SK-N-SH (cell line): ENCODE data around the gene STAG2. TPM values are rescaled to one million over a fixed set of nuclear protein-coding genes. Genes with fewer than 3 reads are reported as not detected.
"Not testable (repeated sequence)": the region's sequence is repeated elsewhere in the genome, so short reads cannot be mapped to it uniquely, and the experiment has no call there.

Experiments
- CTCF ChIA-PET: fragments of 300-600, 350-600 bp; formaldehyde crosslinking; extraction: SDS; loops from one replicate; lab custom pipeline; 2021; lab: Yijun Ruan, JAX
- POLR2A ChIA-PET: fragments of 350-600 bp; sonication (Branson Sonifier 250); formaldehyde crosslinking; extraction: SDS; loops from one replicate; lab custom pipeline; 2020; ENCODE audit warnings: antibody characterized with exemption, inconsistent platforms; lab: Yijun Ruan, JAX
- DNase-seq: peaks from one replicate; pipeline ENCODE4 v3.0.0; 2012
- H2AFZ ChIP-seq: fragments of 200-600 bp; sonication (generic); 2 replicates; pipeline ENCODE4 v1.8.1; 2016; ENCODE audit warnings: antibody characterized with exemption, mild to moderate bottlenecking, low read depth
- H3F3A ChIP-seq: fragments of 200-600 bp; sonication (generic); replicated peaks from 2 replicates; pipeline ENCODE3; 2016; ENCODE audit warnings: antibody characterized with exemption, mild to moderate bottlenecking; ENCODE audit not compliant: insufficient read depth
- H3K27ac ChIP-seq, 2 experiments: fragments of 200-500 bp in 1 of 2; fragments of 200-600 bp in 1 of 2; sonication (Bioruptor generic) in 1 of 2; sonication (generic), shearing (Covaris generic) in 1 of 2; 2 replicates each; pipeline versions ENCODE4 v1.5.1 to v1.6.1; 2014 to 2016; ENCODE audit warnings: low read depth in 2 of 2, inconsistent platforms in 1 of 2, low read length in 1 of 2, mild to moderate bottlenecking in 1 of 2, mixed read lengths in 1 of 2
- H3K27me3 ChIP-seq: fragments of 200-600 bp; sonication (generic), shearing (Covaris generic); 2 replicates; pipeline ENCODE4 v1.6.1; 2016; ENCODE audit warnings: mixed run types; ENCODE audit not compliant: insufficient read depth
- H3K36me3 ChIP-seq, 2 experiments: fragments of 200-500 bp in 1 of 2; fragments of 200-600 bp in 1 of 2; sonication (Bioruptor generic) in 1 of 2; sonication (generic) in 1 of 2; replicated peaks in 1 of 2; 2 replicates each; pipeline versions ENCODE3 to v1.5.1; 2014 to 2016; ENCODE audit warnings: low read length in 1 of 2, mild to moderate bottlenecking in 1 of 2; ENCODE audit not compliant: insufficient read depth in 2 of 2, control insufficient read depth in 1 of 2
- H3K4me1 ChIP-seq, 2 experiments: fragments of 200-500 bp in 1 of 2; fragments of 200-600 bp in 1 of 2; sonication (Bioruptor generic) in 1 of 2; sonication (generic), shearing (Covaris generic) in 1 of 2; 2 replicates each; pipeline versions ENCODE4 v1.5.1 to v1.6.1; 2014 to 2016; ENCODE audit warnings: low read depth in 1 of 2, low read length in 1 of 2, mixed run types in 1 of 2; ENCODE audit not compliant: insufficient read depth in 2 of 2, control insufficient read depth in 1 of 2
- H3K4me2 ChIP-seq: fragments of 200-600 bp; sonication (generic), shearing (Covaris generic); 2 replicates; pipeline ENCODE4 v1.6.1; 2017; ENCODE audit warnings: mixed run types
- H3K4me3 ChIP-seq, 2 experiments: fragments of 200-500 bp in 1 of 2; fragments of 200-600 bp in 1 of 2; sonication (Bioruptor generic) in 1 of 2; sonication (generic), shearing (Covaris generic) in 1 of 2; 2 replicates each; pipeline versions ENCODE4 v1.5.1 to v1.8.1; 2014 to 2016; ENCODE audit warnings: low read depth in 2 of 2, inconsistent platforms in 1 of 2, low read length in 1 of 2, mild to moderate bottlenecking in 1 of 2, mixed read lengths in 1 of 2, moderate library complexity in 1 of 2
- H3K79me2 ChIP-seq: fragments of 200-600 bp; sonication (generic); 2 replicates; pipeline ENCODE4 v1.8.1; 2017; ENCODE audit warnings: mild to moderate bottlenecking; ENCODE audit not compliant: insufficient read depth
- H3K9ac ChIP-seq: fragments of 200-600 bp; sonication (generic); 2 replicates; pipeline ENCODE4 v1.6.1; 2017; ENCODE audit warnings: mixed run types
- H3K9me2 ChIP-seq: fragments of 200-600 bp; sonication (generic); 2 replicates; pipeline ENCODE4 v1.6.1; 2017; ENCODE audit warnings: mixed run types
- H3K9me3 ChIP-seq: fragments of 200-600 bp; sonication (generic); 2 replicates; pipeline ENCODE4 v1.6.1; 2017; ENCODE audit warnings: mixed run types, mild to moderate bottlenecking, moderate library complexity
- H4K20me1 ChIP-seq: fragments of 200-600 bp; sonication (generic); 2 replicates; pipeline ENCODE4 v1.6.1; 2017; ENCODE audit warnings: mild to moderate bottlenecking, mixed run types; ENCODE audit not compliant: insufficient read depth
- CHD2 ChIP-seq: fragments of 150-350 bp; IDR thresholded peaks from 2 replicates; pipeline ENCODE4 v1.6.1; 2018; ENCODE audit warnings: low read length; ENCODE audit not compliant: partially characterized antibody
- EZH2phosphoT487 ChIP-seq: fragments of 200-600 bp; sonication (generic); IDR thresholded peaks from 2 replicates; pipeline ENCODE4 v1.6.1; 2017; ENCODE audit warnings: low read depth, mixed run types, mild to moderate bottlenecking, antibody characterized with exemption, moderate library complexity, borderline replicate concordance
- NFIC ChIP-seq: IDR thresholded peaks from 2 replicates; pipeline ENCODE4 v1.4.0; 2012; ENCODE audit warnings: borderline replicate concordance
- NRF1 ChIP-seq: IDR thresholded peaks from 2 replicates; pipeline ENCODE4 v1.6.1; 2012; ENCODE audit warnings: low read depth, mild to moderate bottlenecking, low read length
- POLR2AphosphoS5 ChIP-seq: IDR thresholded peaks from 2 replicates; pipeline ENCODE4 v1.6.1; 2012; ENCODE audit warnings: low read depth, low read length
- RFX5 ChIP-seq: IDR thresholded peaks from 2 replicates; pipeline ENCODE4 v1.6.1; 2012; ENCODE audit warnings: mild to moderate bottlenecking, improper control_type of control experiment, low read length
- RXRA ChIP-seq: IDR thresholded peaks from 2 replicates; pipeline ENCODE4 v1.4.0; 2012; ENCODE audit warnings: low read depth, mild to moderate bottlenecking, borderline replicate concordance
- SIN3A ChIP-seq: IDR thresholded peaks from 2 replicates; pipeline ENCODE4 v1.6.1; 2012; ENCODE audit warnings: low read depth, mild to moderate bottlenecking, low read length, moderate library complexity, borderline replicate concordance
- SMC3 ChIP-seq: IDR thresholded peaks from 2 replicates; pipeline ENCODE4 v1.6.1; 2012; ENCODE audit warnings: low read depth, low read length, improper control_type of control experiment
- YY1 ChIP-seq: IDR thresholded peaks from 2 replicates; pipeline ENCODE4 v1.4.0; 2012; ENCODE audit warnings: low read depth, mild to moderate bottlenecking
- WGBS: methylation state at CpG from one replicate; pipeline ENCODE4 v1.1.6; 2017; ENCODE audit warnings: low lambda C conversion rate; 5-methylcytosine and 5-hydroxymethylcytosine counted together
- polyA plus RNA-seq, 3 experiments: library from polyadenylated mRNA; depleted of rRNA; stranded (reverse); fragments of >200 nt; gene quantifications; 2 replicates each; pipeline ENCODE4 v1.2.3, GENCODE V29; 2012
- TF ChIP-seq, protein P1 (sequence below): IDR thresholded peaks from 2 replicates; pipeline ENCODE4 v1.4.0; 2012; ENCODE audit warnings: low read depth, borderline replicate concordance
- TF ChIP-seq, protein P2 (sequence below): IDR thresholded peaks from 2 replicates; pipeline ENCODE4 v1.4.0; 2012; ENCODE audit warnings: low read depth
- TF ChIP-seq, protein P3 (sequence below): fragments of 150-350 bp; IDR thresholded peaks from 2 replicates; pipeline ENCODE4 v1.6.1; 2016; ENCODE audit warnings: mild to moderate bottlenecking, low read depth, low read length

STAG2 gene
- polyA plus RNA-seq, 1 of the 3 experiments (the other 2 are of a cell fraction), result 11.3 TPM

DNA sequence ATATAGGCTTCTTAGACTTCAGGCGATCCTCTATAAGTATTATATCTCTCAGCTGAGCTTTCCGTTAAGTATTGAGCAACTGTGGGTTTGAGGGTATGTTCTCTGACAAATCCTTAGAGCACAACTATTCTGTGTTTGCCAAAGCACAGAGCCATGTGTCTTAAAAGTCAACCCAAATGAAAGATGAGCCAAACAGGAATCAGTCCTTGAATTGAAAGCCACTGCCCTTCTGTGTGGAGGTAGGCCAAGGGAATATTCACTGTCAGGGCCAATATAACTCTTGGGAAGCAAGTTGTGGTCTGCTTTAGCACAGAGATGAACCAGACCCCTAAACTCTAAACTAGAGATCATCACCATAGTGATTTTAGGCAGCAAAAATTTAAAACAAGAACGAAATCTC lies 164.0 kb downstream of the STAG2 start:
- no peak for DNase-seq
- CTCF ChIA-PET, result no interaction called here
- 50% methylated on average over 3 of the region's 3 CpGs for WGBS

DNA sequence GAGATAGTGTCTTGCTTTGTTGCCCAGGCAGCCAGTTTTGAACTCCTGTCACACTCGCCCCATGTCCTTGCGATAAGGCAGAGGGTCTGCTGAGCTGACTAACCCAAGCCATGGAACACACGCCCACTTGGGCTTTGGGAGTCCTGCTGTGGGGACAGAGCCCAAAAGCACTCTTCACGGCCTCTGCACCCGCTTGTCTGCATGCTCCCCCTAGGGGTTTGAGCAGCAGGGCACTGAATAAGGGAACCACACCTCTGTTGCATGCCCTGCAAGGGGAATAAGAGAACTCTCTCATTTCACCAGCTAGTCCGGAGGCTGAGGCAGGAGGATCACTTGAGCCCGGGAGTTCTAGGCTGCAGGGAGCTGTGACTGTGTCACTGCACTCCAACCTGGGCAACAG lies 166.0 kb downstream of the STAG2 start:
- no peak overlapping the region for H3K9ac ChIP-seq
- H3K9me2 ChIP-seq, result no peaks in the 10 kb centered on the region
- 52% methylated on average over 5 of the region's 7 CpGs for WGBS
- no peaks in the 10 kb centered on the region for H3K79me2 ChIP-seq
- no peak overlapping the region for H3K4me3 ChIP-seq
- H3K36me3 ChIP-seq, result no peaks in the 10 kb centered on the region
- H2AFZ ChIP-seq, result no peak overlapping the region
- H3F3A ChIP-seq, result no peaks in the 10 kb centered on the region
- TF ChIP-seq, protein P1, sequence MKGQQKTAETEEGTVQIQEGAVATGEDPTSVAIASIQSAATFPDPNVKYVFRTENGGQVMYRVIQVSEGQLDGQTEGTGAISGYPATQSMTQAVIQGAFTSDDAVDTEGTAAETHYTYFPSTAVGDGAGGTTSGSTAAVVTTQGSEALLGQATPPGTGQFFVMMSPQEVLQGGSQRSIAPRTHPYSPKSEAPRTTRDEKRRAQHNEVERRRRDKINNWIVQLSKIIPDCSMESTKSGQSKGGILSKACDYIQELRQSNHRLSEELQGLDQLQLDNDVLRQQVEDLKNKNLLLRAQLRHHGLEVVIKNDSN, result no peak
- TF ChIP-seq NRF1 (no peak), RXRA (no peak)
- TF ChIP-seq, protein P2, sequence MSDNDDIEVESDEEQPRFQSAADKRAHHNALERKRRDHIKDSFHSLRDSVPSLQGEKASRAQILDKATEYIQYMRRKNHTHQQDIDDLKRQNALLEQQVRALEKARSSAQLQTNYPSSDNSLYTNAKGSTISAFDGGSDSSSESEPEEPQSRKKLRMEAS, result no peak
- TF ChIP-seq, protein P3, sequence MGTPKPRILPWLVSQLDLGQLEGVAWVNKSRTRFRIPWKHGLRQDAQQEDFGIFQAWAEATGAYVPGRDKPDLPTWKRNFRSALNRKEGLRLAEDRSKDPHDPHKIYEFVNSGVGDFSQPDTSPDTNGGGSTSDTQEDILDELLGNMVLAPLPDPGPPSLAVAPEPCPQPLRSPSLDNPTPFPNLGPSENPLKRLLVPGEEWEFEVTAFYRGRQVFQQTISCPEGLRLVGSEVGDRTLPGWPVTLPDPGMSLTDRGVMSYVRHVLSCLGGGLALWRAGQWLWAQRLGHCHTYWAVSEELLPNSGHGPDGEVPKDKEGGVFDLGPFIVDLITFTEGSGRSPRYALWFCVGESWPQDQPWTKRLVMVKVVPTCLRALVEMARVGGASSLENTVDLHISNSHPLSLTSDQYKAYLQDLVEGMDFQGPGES, result no peak
- CTCF ChIA-PET, result no interaction called here
- no peaks in the 10 kb centered on the region for H3K27me3 ChIP-seq
- no peak overlapping the region for H3K4me2 ChIP-seq
- POLR2A ChIA-PET, result no interaction called here
- H3K27ac ChIP-seq, result no peak overlapping the region
- no peaks in the 10 kb centered on the region for H3K9me3 ChIP-seq
- DNase-seq, result no peak
- no peaks in the 10 kb centered on the region for H3K4me1 ChIP-seq
- no peaks in the 10 kb centered on the region for H4K20me1 ChIP-seq

More for the DNA sequence above, 164.0 kb downstream of the STAG2 start:
- H3K27ac ChIP-seq, result no peak overlapping the region
- POLR2A ChIA-PET, result no interaction called here
- H3K27me3 ChIP-seq, result no peaks in the 10 kb centered on the region
- H3F3A ChIP-seq, result no peaks in the 10 kb centered on the region
- no peak overlapping the region for H3K9ac ChIP-seq
- H4K20me1 ChIP-seq, result no peaks in the 10 kb centered on the region
- no peaks in the 10 kb centered on the region for H3K9me2 ChIP-seq
- no peak overlapping the region for H2AFZ ChIP-seq
- H3K4me3 ChIP-seq, result no peak overlapping the region
- no peaks in the 10 kb centered on the region for H3K79me2 ChIP-seq
- H3K4me2 ChIP-seq, result no peak overlapping the region
- H3K9me3 ChIP-seq, result no peaks in the 10 kb centered on the region
- no peak for TF ChIP-seq NFIC
- no peak for TF ChIP-seq RXRA
- TF ChIP-seq SIN3A, result no peak
- TF ChIP-seq SMC3, result no peak
- TF ChIP-seq RFX5, result no peak
- no peak for TF ChIP-seq CHD2
- TF ChIP-seq YY1, result no peak
- TF ChIP-seq EZH2phosphoT487, result no peak
- no peak for TF ChIP-seq POLR2AphosphoS5
- no peaks in the 10 kb centered on the region for H3K4me1 ChIP-seq
- no peaks in the 10 kb centered on the region for H3K36me3 ChIP-seq

DNA sequence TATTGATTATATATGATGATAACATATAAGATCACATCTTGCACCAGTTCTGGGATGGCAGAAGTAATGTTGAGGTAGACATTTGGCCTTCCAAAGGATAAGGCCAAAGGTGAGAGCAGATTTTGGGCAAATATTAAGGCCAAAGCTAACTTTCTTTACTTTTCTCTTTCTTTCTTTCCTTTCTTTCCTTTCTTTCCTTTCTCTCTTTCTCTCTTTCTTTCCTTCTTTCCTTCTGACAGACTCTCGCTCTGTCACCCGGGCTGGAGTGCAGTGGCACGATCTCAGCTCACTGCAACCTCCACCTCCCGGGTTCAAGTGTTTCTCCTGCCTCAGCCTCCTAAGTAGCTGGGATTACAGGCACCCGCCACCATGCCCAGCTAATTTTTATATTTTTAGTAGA lies 170.9 kb downstream of the STAG2 start:
- H3F3A ChIP-seq, H3K9me3 ChIP-seq, H3K4me1 ChIP-seq, H3K27ac ChIP-seq, CTCF ChIA-PET, H3K36me3 ChIP-seq, H3K79me2 ChIP-seq, POLR2A ChIA-PET, DNase-seq, H3K9ac ChIP-seq, H3K9me2 ChIP-seq, H4K20me1 ChIP-seq, H3K27me3 ChIP-seq, H3K4me3 ChIP-seq, H3K4me2 ChIP-seq, H2AFZ ChIP-seq: not testable (repeated sequence)
- 40% methylated on average over 5 of the region's 5 CpGs for WGBS
